HepG2 (cell line): ENCODE measurements around the gene TECRL. TPM values are rescaled to one million over a fixed set of nuclear protein-coding genes. Genes with fewer than 3 reads are reported as not detected.

Experiments used
- ATAC-seq: fragments of 200-7000 bp; cut with Tn5 transposase; 3 replicates; pipeline ENCODE4 v1.9.1; 2020; ENCODE audit warnings: mild to moderate bottlenecking, moderate library complexity
- BruUV-seq: library from RNA; stranded (reverse); fragments of 400-500 nt; replicated peaks from 2 replicates; lab custom pipeline; 2021; lab: Mats Ljungman, UMichigan
- CTCF ChIA-PET: fragments of 300-600 bp; formaldehyde crosslinking; extraction: SDS; loops from one replicate; lab custom pipeline; 2021; ENCODE audit warnings: low total read pairs, inconsistent platforms, low intra/inter-chr PET ratio; lab: Yijun Ruan, JAX
- POLR2A ChIA-PET: fragments of 350-600 bp; sonication (Branson Sonifier 250); formaldehyde crosslinking; loops from one replicate; lab custom pipeline; 2020; ENCODE audit warnings: antibody characterized with exemption, inconsistent platforms; lab: Yijun Ruan, JAX
- DNase-seq: peaks from one replicate; pipeline ENCODE4 v3.0.0-alpha.2; 2015; ENCODE audit warnings: low spot score
- FAIRE-seq: peaks from 3 replicates; lab custom pipeline; 2011; peaks lifted over from hg19 to GRCh38; lab: Jason Lieb, UNC
- H2AFZ ChIP-seq: one replicate; pipeline ENCODE4 v1.6.1; 2011; ENCODE audit warnings: low read length, inconsistent platforms
- H3K27ac ChIP-seq: fragments of 300-600 bp; 3 replicates; pipeline ENCODE4 v1.8.0; 2011; ENCODE audit warnings: mixed run types, mild to moderate bottlenecking, mixed read lengths, low read length, inconsistent platforms; ENCODE audit not compliant: insufficient read depth; ENCODE audit errors: extremely low read length
- H3K27me3 ChIP-seq, 2 experiments: fragments of 200-600 bp in 1 of 2; 2 replicates in 1 of 2; 3 replicates in 1 of 2; pipeline versions ENCODE4 v1.6.0 to v1.8.0; 2011; ENCODE audit warnings: low read length in 2 of 2, mild to moderate bottlenecking in 2 of 2, moderate library complexity in 2 of 2, inconsistent platforms in 1 of 2; ENCODE audit not compliant: insufficient read depth in 2 of 2, control insufficient read depth in 1 of 2
- H3K36me3 ChIP-seq, 2 experiments: fragments of 200-600 bp in 1 of 2; replicated peaks in 1 of 2; 2 replicates in 1 of 2; 3 replicates in 1 of 2; pipeline versions ENCODE4 v1.5.1 to v1.8.0; 2011; ENCODE audit warnings: low read length in 2 of 2, inconsistent platforms in 1 of 2; ENCODE audit not compliant: insufficient read depth in 2 of 2, control insufficient read depth in 1 of 2
- H3K4me1 ChIP-seq: 2 replicates; pipeline ENCODE4 v1.5.1; 2012; ENCODE audit warnings: low read length, inconsistent platforms; ENCODE audit not compliant: insufficient read depth
- H3K4me2 ChIP-seq: 2 replicates; pipeline ENCODE4 v1.6.0; 2011; ENCODE audit warnings: low read depth, low read length, inconsistent platforms
- H3K4me3 ChIP-seq, 3 experiments: fragments of 200-600 bp in 1 of 3; sonication (generic), shearing (Covaris generic) in 1 of 3; replicated peaks in 1 of 3; 2 replicates each; pipeline ENCODE4 v1.5.1; 2011 to 2016; ENCODE audit warnings: low read length in 3 of 3, inconsistent platforms in 2 of 3, low read depth in 2 of 3, mild to moderate bottlenecking in 2 of 3, control low read depth in 1 of 3, mixed read lengths in 1 of 3; ENCODE audit not compliant: insufficient read depth in 1 of 3
- H3K79me2 ChIP-seq: one replicate; pipeline ENCODE4 v1.6.1; 2011; ENCODE audit warnings: low read length, inconsistent platforms; ENCODE audit not compliant: insufficient read depth
- H3K9ac ChIP-seq: 2 replicates; pipeline ENCODE4 v1.6.0; 2011; ENCODE audit warnings: mild to moderate bottlenecking, low read depth, low read length, inconsistent platforms; ENCODE audit not compliant: insufficient read depth
- H3K9me3 ChIP-seq: 2 replicates; pipeline ENCODE4 v1.5.1; 2012; ENCODE audit warnings: mild to moderate bottlenecking, low read length
- H4K20me1 ChIP-seq: 2 replicates; pipeline ENCODE4 v1.6.0; 2011; ENCODE audit warnings: inconsistent platforms, mild to moderate bottlenecking, low read length, moderate library complexity; ENCODE audit not compliant: insufficient read depth
- HNF4G ChIP-seq, 2 experiments: sonication (generic) in 1 of 2; formaldehyde crosslinking in 1 of 2; IDR thresholded peaks; 2 replicates each; pipeline versions ENCODE4 v1.4.0 to v1.6.1; 2011 to 2020; ENCODE audit warnings: borderline replicate concordance in 2 of 2, low read depth in 2 of 2, mild to moderate bottlenecking in 2 of 2, low read length in 1 of 2, missing genetic modification reagents in 1 of 2, moderate library complexity in 1 of 2
- KDM1A ChIP-seq: IDR thresholded peaks from 2 replicates; pipeline ENCODE4 v1.6.1; 2016; ENCODE audit warnings: missing compliant biosample characterization
- NPAS2 ChIP-seq: sonication (generic); formaldehyde crosslinking; IDR thresholded peaks from 2 replicates; pipeline ENCODE4 v1.8.0; 2022; ENCODE audit warnings: mild to moderate bottlenecking, missing genetic modification reagents, borderline replicate concordance
- TEAD2 ChIP-seq: sonication (generic); formaldehyde crosslinking; IDR thresholded peaks from 2 replicates; pipeline ENCODE4 v1.9.0; 2021; ENCODE audit warnings: missing genetic modification reagents
- ZNF207 ChIP-seq: fragments of 450-650 bp; IDR thresholded peaks from 2 replicates; pipeline ENCODE4 v1.6.1; 2016; ENCODE audit warnings: antibody characterized with exemption, borderline replicate concordance
- WGBS: methylation state at CpG from one replicate; pipeline ENCODE4 v1.1.6; 2017; ENCODE audit warnings: low lambda C conversion rate; 5-methylcytosine and 5-hydroxymethylcytosine counted together
- in situ Hi-C: cut with HindIII; loops from 2 replicates; pipeline ENCODE4 v1.10.0; 2017; ENCODE audit warnings: low pct_unique_long_range_greater_than_20kb; ENCODE audit not compliant: extremely low pct_ligation_motif_present
- intact Hi-C: fragments of 100-400 bp; cut with micrococcal nuclease; formaldehyde crosslinking; loops from one replicate; pipeline ENCODE4 v1.10.0; 2022; ENCODE audit not compliant: unreplicated experiment
- polyA plus RNA-seq, 8 experiments: library from polyadenylated mRNA; depleted of rRNA in 3 of 8; stranded (reverse) in 7 of 8; unstranded in 1 of 8; fragments of >200 nt; fragmentation: Illumina TruSeq in 4 of 8; extraction: Trizol in 4 of 8; gene quantifications; 2 replicates each; pipeline versions ENCODE4 v1.2.1 to v1.2.3, GENCODE V29; 2011 to 2016; ENCODE audit warnings: low read depth in 4 of 8, missing spikeins in 1 of 8, mixed read lengths in 1 of 8; ENCODE audit not compliant: insufficient read depth in 1 of 8
- total RNA-seq, 5 experiments: library from RNA; depleted of rRNA; stranded (reverse); fragments of >200 nt; fragmentation: Illumina TruSeq; extraction: Trizol; gene quantifications; 2 replicates each; pipeline ENCODE4 v1.2.3, GENCODE V29; 2016; ENCODE audit warnings: low read depth in 1 of 5
- TF ChIP-seq, protein P1 (sequence below): sonication (generic); formaldehyde crosslinking; IDR thresholded peaks from 2 replicates; pipeline ENCODE4 v1.9.0; 2021; ENCODE audit warnings: missing genetic modification reagents, borderline replicate concordance
- TF ChIP-seq, protein P2 (sequence below): sonication (generic); formaldehyde crosslinking; IDR thresholded peaks from 2 replicates; pipeline ENCODE4 v1.4.0; 2020; ENCODE audit warnings: mild to moderate bottlenecking, low read depth, missing genetic modification reagents

The TECRL gene
- total and polyA plus RNA-seq, 2 of the 13 experiments (the other 11 are each of a cell fraction or from before 2014, with no cell fraction given): not detected

DNA sequence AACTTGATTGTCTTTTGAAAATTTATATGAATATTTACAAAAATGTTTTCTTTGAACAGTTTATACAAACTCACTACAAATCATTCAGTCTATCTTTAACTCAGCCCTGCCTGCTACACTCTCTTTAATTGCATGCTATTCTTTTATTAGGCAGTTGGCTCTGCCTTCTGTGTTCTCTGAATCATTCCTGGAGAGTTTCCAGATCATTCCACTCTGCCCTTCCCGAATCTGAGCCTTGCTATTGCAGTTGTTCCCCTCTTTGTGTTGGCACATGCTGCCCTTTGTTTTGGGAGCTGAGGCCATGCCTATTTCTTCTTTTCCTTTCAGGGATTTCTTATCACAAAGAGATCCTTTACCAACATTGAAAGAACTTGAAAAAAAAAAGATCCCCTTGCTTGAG is 8.7 kb upstream of the TECRL start:
- Histone ChIP-seq H3K27me3 (no peaks in the 10 kb centered on the region), H3K4me2 (no peak overlapping the region), H2AFZ (no peak overlapping the region), H3K79me2 (no peaks in the 10 kb centered on the region), H4K20me1 (no peaks in the 10 kb centered on the region), H3K9me3 (no peaks in the 10 kb centered on the region), H3K27ac (no peak overlapping the region), H3K4me3 (no peak overlapping the region), H3K4me1 (no peaks in the 10 kb centered on the region), H3K36me3 (no peaks in the 10 kb centered on the region), H3K9ac (no peak overlapping the region)
- CTCF ChIA-PET: no interaction called here
- TF ChIP-seq ZNF207 (no peak), NPAS2 (CRISPR knock-in tag) (no peak), TEAD2 (no peak), HNF4G (IDR thresholded peaks at IDR 0.05; ENCODE audit: borderline replicate concordance, low read depth, low read length) (no peak), HNF4G (CRISPR knock-in tag; IDR thresholded peaks at IDR 0.05; ENCODE audit: borderline replicate concordance, low read depth) (no peak), KDM1A (no peak)
- TF ChIP-seq, protein P1, sequence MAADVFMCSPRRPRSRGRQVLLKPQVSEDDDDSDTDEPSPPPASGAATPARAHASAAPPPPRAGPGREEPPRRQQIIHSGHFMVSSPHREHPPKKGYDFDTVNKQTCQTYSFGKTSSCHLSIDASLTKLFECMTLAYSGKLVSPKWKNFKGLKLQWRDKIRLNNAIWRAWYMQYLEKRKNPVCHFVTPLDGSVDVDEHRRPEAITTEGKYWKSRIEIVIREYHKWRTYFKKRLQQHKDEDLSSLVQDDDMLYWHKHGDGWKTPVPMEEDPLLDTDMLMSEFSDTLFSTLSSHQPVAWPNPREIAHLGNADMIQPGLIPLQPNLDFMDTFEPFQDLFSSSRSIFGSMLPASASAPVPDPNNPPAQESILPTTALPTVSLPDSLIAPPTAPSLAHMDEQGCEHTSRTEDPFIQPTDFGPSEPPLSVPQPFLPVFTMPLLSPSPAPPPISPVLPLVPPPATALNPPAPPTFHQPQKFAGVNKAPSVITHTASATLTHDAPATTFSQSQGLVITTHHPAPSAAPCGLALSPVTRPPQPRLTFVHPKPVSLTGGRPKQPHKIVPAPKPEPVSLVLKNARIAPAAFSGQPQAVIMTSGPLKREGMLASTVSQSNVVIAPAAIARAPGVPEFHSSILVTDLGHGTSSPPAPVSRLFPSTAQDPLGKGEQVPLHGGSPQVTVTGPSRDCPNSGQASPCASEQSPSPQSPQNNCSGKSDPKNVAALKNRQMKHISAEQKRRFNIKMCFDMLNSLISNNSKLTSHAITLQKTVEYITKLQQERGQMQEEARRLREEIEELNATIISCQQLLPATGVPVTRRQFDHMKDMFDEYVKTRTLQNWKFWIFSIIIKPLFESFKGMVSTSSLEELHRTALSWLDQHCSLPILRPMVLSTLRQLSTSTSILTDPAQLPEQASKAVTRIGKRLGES (CRISPR knock-in tag): no peak
- TF ChIP-seq, protein P2, sequence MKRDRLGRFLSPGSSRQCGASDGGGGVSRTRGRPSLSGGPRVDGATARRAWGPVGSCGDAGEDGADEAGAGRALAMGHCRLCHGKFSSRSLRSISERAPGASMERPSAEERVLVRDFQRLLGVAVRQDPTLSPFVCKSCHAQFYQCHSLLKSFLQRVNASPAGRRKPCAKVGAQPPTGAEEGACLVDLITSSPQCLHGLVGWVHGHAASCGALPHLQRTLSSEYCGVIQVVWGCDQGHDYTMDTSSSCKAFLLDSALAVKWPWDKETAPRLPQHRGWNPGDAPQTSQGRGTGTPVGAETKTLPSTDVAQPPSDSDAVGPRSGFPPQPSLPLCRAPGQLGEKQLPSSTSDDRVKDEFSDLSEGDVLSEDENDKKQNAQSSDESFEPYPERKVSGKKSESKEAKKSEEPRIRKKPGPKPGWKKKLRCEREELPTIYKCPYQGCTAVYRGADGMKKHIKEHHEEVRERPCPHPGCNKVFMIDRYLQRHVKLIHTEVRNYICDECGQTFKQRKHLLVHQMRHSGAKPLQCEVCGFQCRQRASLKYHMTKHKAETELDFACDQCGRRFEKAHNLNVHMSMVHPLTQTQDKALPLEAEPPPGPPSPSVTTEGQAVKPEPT (CRISPR knock-in tag): no peak
- intact Hi-C loops: no loop called here
- ATAC-seq (no peak), FAIRE-seq (no peak), DNase-seq (no peak)
- in situ Hi-C loops: no loop called here
- BruUV-seq: no TSS peak
- POLR2A ChIA-PET: no interaction called here
- WGBS: 0% methylated on average over 1 of the region's 1 CpG
